Measurements from ENCODE around the gene B4GALT3. TPM values are rescaled to one million over a fixed set of nuclear protein-coding genes. Genes with fewer than 3 reads are reported as not detected.
"Not testable (repeated sequence)": the region's sequence is repeated elsewhere in the genome, so short reads cannot be mapped to it uniquely, and the experiment has no call there.

Gene B4GALT3
- total and polyA plus RNA-seq, 3 donors from 2014 or later = 46.3 to 62.2 (median 56.2) TPM

GRCh38 chr1:161225534-161226319, 48.4 kb upstream of the B4GALT3 start, which contains the start of gene TOMM40L:
Gene TOMM40L, plus strand, starts transcription at chr1:161226060. Its CDS starts 430 bp downstream, at chr1:161226490.
- no peaks in the 10 kb centered on the region for H3K27me3 ChIP-seq
- H3K4me3 ChIP-seq = peak within 1 kb of the TSS; percentile 52 to 65
- TF ChIP-seq POLR2A (IDR thresholded peaks at IDR 0.05) (no peak), CTCF (IDR thresholded peaks at IDR 0.05) (peak; percentile 35 to 66 (median 35))
- peak; percentile 97 for DNase-seq
- intact Hi-C loops (cut with DNase I; ENCODE audit: low total_unique reads) = no loop called here
- 2 to 5% methylated on average over 16 of the region's 16 CpGs for WGBS, 2 donors
- no peaks in the 10 kb centered on the region for H3K36me3 ChIP-seq (ENCODE audit: low read depth, missing control alignments)
- peak within 1 kb of the TSS in 1 of 2 donors; percentile 16 for H3K27ac ChIP-seq
- peaks cover 15% of the 10 kb centered on the region for H3K4me1 ChIP-seq
- no peaks in the 10 kb centered on the region for H3K9me3 ChIP-seq

- Histone ChIP-seq H3K9me3 (no peaks in the 10 kb centered on the region), H3K27me3 (no peaks in the 10 kb centered on the region), H3K4me3 (no peak overlapping the region), H3K27ac (no peak overlapping the region), H3K36me3 (ENCODE audit: low read depth, missing control alignments) (no peaks in the 10 kb centered on the region), H3K4me1 (peaks cover 15% of the 10 kb centered on the region)
- intact Hi-C loops (cut with DNase I; ENCODE audit: low total_unique reads) = no loop called here
- 38 to 45% methylated on average over 7 of the region's 7 CpGs for WGBS, 2 donors
- no peak for TF ChIP-seq CTCF (IDR thresholded peaks at IDR 0.05)
- TF ChIP-seq POLR2A (IDR thresholded peaks at IDR 0.05) = no peak
- no peak for DNase-seq
Observed at GRCh38 chr1:161225178-161225533, 47.8 kb upstream of the B4GALT3 start.

GRCh38 chr1:161224695-161225087, 47.4 kb upstream of the B4GALT3 start:
- intact Hi-C loops (cut with DNase I; ENCODE audit: low total_unique reads); H3K9me3 ChIP-seq; H3K36me3 ChIP-seq (ENCODE audit: low read depth, missing control alignments); DNase-seq; H3K27ac ChIP-seq; H3K4me3 ChIP-seq; H3K27me3 ChIP-seq: not testable (repeated sequence)
- 84 to 86% methylated on average over 13 of the region's 13 CpGs for WGBS, 2 donors
- H3K4me1 ChIP-seq = peaks cover 15% of the 10 kb centered on the region

- H3K36me3 ChIP-seq (ENCODE audit: low read depth, missing control alignments) = no peaks in the 10 kb centered on the region
- intact Hi-C loops (cut with DNase I; ENCODE audit: low total_unique reads) = no loop called here
- TF ChIP-seq CTCF (IDR thresholded peaks at IDR 0.05) (no peak), POLR2A (IDR thresholded peaks at IDR 0.05) (no peak)
- no peak overlapping the region for H3K27ac ChIP-seq
- no peak for DNase-seq
- H3K27me3 ChIP-seq = no peaks in the 10 kb centered on the region
- peaks cover 15% of the 10 kb centered on the region for H3K4me1 ChIP-seq
- no peak overlapping the region for H3K4me3 ChIP-seq
- 88 to 96% methylated on average over 7 of the region's 7 CpGs for WGBS, 2 donors
- H3K9me3 ChIP-seq = no peaks in the 10 kb centered on the region
Observed at GRCh38 chr1:161223805-161224694, 46.7 kb upstream of the B4GALT3 start.
